Spinal cord (tissue), 10 donors: Measurements from ENCODE around the gene TRIM51G. TPM values are rescaled to one million over a fixed set of nuclear protein-coding genes. Genes with fewer than 3 reads are reported as not detected.
"Not testable (repeated sequence)": the region's sequence is repeated elsewhere in the genome, so short reads cannot be mapped to it uniquely, and the experiment has no call there.

Experiments used
- DNase-seq, 6 donors: peaks; one replicate each; pipeline versions ENCODE4 v3.0.0 to v3.0.0-alpha.2; 2013 to 2015; ENCODE audit warnings: low spot score in 6 of 6, low read depth in 4 of 6
- H3K27ac ChIP-seq: one replicate; pipeline ENCODE4 v1.5.1; 2013; ENCODE audit warnings: low read depth, low read length, control low read depth
- H3K27me3 ChIP-seq: one replicate; pipeline ENCODE4 v1.6.1; 2013; ENCODE audit warnings: low read length; ENCODE audit not compliant: control insufficient read depth, insufficient read depth
- H3K36me3 ChIP-seq: one replicate; pipeline ENCODE4 v1.6.1; 2013; ENCODE audit warnings: low read length; ENCODE audit not compliant: control insufficient read depth, insufficient read depth
- H3K4me1 ChIP-seq: one replicate; pipeline ENCODE4 v1.6.1; 2013; ENCODE audit warnings: low read length; ENCODE audit not compliant: control insufficient read depth, insufficient read depth
- H3K4me3 ChIP-seq: one replicate; pipeline ENCODE4 v1.5.1; 2013; ENCODE audit warnings: low read depth, low read length, control low read depth
- H3K9me3 ChIP-seq: one replicate; pipeline ENCODE4 v1.6.1; 2013; ENCODE audit warnings: low read length; ENCODE audit not compliant: control insufficient read depth, insufficient read depth
- WGBS: methylation state at CpG from one replicate; pipeline ENCODE4 v1.1.5; 2013; ENCODE audit warnings: missing lambda C conversion rate; ENCODE audit not compliant: insufficient coverage; 5-methylcytosine and 5-hydroxymethylcytosine counted together
- long read RNA-seq, 4 donors: transcript quantifications; one replicate each; lab custom pipeline, GENCODE V29; 2026
- polyA plus RNA-seq, 2 donors: library from polyadenylated mRNA; unstranded; fragments of 120-200 nt; gene quantifications; one replicate each; pipeline ENCODE4 v1.2.1, GENCODE V29; 2013; ENCODE audit not compliant: insufficient read length in 2 of 2
- total RNA-seq, 2 donors: library from RNA; depleted of rRNA in 1 of 2; stranded (reverse); fragments of 120-200 nt in 1 of 2; fragments of >200 nt in 1 of 2; gene quantifications; one replicate each; pipeline versions ENCODE4 v1.2.3 to v1.2.4, GENCODE V29; 2013 to 2014
- donor health status: healthy.

TRIM51G gene, protein sequence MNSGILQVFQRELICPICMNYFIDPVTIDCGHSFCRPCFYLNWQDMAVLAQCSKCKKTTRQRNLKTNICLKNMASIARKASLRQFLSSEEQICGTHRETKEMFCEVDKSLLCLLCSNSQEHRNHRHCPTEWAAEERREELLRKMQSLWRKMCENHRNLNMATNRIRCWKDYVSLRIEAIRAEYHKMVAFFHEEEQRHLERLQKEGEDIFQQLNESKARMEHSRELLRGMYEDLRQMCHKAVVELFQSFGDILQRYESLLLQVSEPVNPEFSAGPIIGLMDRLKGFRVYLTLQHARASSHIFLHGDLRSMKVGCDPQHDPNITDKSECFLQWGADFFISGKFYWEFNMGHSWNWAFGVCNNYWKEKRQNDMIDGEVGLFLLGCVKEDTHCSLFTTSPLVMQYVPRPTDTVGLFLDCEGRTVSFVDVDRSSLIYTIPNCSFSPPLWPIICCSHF
- total RNA-seq (not detected), polyA plus RNA-seq (not detected)
- long read RNA-seq, donor 1, result 0 reads
- long read RNA-seq, donor 2, result 0 reads
- long read RNA-seq, donor 3, result 0 reads
- long read RNA-seq, donor 4, result 0 reads

DNA sequence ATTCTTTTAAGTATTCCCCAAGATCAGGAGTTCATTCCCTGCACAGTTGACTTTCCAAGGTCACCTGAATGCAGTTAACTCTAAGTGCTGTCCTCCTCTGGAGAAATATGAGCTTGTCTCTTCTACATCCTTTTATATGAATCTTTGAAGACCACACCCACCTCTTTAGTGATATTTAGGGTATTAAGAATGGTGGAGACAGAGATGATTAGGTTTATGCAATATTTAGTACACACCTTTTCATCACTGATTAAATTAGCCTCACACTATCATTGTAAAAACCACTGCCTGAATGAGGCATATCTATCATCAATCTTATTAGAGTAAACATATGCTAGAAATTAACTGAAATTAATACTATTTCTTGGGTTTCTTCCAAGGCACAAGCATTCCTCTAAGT lies at the start of gene TRIM51G:
Gene TRIM51G, minus strand, starts transcription at position 101 of the 400 bp plus-strand sequence. CDS start 2,190 bp downstream, outside the sequence.
- not testable (repeated sequence) for DNase-seq, H3K36me3 ChIP-seq, H3K27me3 ChIP-seq, H3K9me3 ChIP-seq, H3K4me1 ChIP-seq, H3K4me3 ChIP-seq, H3K27ac ChIP-seq

DNA sequence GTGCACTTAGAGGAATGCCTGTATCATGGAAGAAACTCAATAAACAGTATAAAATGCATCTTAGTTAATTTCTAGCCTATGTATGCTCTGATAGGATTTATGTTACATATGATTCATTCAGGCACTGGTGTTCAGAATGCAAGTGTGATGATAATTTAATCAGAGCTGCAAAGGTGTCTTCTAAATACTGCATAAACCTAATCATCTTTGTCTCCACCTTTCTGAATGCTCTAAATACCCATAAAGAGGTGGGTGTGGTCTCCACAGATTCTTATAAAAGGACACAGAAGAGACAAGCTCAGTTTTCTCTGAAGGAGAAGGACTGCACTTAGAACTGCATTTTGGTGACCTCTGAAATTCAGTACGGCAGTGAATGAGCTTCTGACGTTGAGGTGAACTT lies 44.8 kb upstream of the TRIM51G start, which contains the start of gene TRIM49B:
Gene TRIM49B, plus strand, starts transcription at position 301 of the 400 bp plus-strand sequence. CDS start 2,777 bp downstream, outside the sequence.
- not testable (repeated sequence) for H3K9me3 ChIP-seq, H3K27me3 ChIP-seq, H3K36me3 ChIP-seq, DNase-seq, H3K4me3 ChIP-seq, H3K27ac ChIP-seq, H3K4me1 ChIP-seq
- WGBS, result no CpG with 5 or more reads among the region's 2 CpGs

DNA sequence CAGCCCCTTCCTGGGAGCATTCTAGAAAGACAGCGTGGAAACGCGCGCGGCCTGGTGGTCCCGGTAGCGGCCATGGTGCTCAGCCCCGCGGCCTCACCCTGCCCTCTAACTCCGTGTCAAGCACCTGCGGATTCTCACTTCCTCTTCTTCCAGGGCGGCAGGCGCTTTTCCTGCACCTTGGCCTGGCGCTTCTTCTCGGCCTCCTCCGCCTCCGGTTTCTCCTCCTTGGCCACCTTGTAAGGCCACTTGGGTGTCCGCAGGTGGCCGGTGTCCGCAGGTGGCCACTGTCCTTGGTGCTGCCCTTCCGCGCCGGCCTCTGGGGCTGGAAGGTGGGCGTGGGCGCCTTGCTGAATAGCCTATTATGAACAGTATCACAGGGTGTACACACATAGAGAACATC lies 15.1 kb downstream of the TRIM51G start:
- not testable (repeated sequence) for DNase-seq, H3K27ac ChIP-seq, H3K27me3 ChIP-seq, H3K4me1 ChIP-seq, H3K36me3 ChIP-seq, H3K9me3 ChIP-seq, H3K4me3 ChIP-seq
- 94% methylated on average over 20 of the region's 25 CpGs for WGBS

DNA sequence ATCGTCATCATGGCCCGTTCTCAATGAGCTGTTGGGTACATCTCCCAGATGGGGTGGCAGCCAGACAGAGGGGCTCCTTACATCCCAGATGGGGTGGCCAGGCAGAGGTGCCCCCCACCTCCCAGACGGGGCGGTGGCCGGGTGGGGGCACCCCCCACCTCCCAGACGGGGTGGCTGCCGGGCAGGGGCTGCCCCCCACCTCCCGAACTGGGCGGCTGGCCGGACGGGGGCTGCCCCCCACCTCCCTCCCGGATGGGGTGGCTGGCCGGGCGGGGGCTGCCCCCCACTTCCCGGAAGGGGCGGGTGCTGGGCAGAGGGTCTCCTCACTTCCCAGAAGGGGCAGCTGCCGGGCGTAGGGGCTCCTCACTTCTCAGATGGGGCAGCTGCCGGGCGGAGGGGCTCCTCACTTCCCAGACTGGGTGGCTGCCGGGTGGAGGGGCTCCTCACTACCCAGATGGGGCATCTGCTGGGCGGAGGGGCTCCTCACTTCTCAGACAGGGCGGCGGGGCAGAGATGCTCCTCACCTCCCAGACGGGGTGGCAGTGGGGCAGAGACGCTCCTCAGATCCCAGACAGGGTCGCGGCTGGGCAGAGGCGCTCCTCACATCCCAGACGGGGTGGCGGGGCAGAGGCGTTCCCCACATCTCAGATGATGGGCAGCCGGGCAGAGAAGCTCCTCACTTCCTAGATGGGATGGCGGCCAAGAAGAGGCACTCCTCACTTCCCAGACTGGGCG lies 28.2 kb downstream of the TRIM51G start:
- not testable (repeated sequence) for H3K27me3 ChIP-seq, H3K4me1 ChIP-seq, H3K9me3 ChIP-seq, H3K4me3 ChIP-seq, H3K27ac ChIP-seq, DNase-seq, H3K36me3 ChIP-seq
- 86% methylated on average over 21 of the region's 35 CpGs for WGBS

DNA sequence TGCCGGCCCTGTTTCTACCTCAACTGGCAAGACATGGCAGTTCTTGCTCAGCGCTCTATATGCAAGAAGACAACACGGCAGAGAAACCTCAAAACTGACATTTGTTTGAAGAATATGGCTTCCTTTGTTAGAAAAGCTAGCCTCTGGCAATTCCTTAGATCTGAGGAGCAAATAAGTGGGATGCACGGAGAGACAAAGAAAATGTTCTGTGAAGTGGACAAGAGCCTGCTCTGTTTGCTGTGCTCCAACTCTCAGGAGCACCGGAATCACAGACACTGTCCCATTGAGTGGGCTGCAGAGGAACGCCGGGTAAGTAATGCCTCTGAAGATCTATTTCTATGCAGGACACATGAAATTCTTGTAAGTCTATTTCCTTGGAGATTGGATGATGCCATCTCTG lies 37.9 kb downstream of the TRIM51G start:
- DNase-seq, H3K36me3 ChIP-seq: not testable (repeated sequence)
- 81% methylated on average over 6 of the region's 7 CpGs for WGBS

More for the DNA sequence above, 37.9 kb downstream of the TRIM51G start:
- not testable (repeated sequence) for H3K27ac ChIP-seq, H3K9me3 ChIP-seq, H3K27me3 ChIP-seq, H3K4me1 ChIP-seq, H3K4me3 ChIP-seq

Other genes starting within 250 kb of the TRIM51G start
- gene TRIM49B, start 44.9 kb upstream of the TRIM51G start, total RNA-seq, result not detected
- not detected for gene TRIM49B, start 44.9 kb upstream of the TRIM51G start, polyA plus RNA-seq
- not detected for gene TRIM64C, start 75.2 kb upstream of the TRIM51G start, total RNA-seq
- not detected for gene TRIM64C, start 75.2 kb upstream of the TRIM51G start, polyA plus RNA-seq
- 10 to 100 TPM in 1 of 2 donors, 1 to 10 TPM in 1; 7.7 to 16.5 TPM for gene FOLH1, start 224.7 kb upstream of the TRIM51G start, total RNA-seq
- 1 to 10 TPM; 4.9 to 5.8 TPM for gene FOLH1, start 224.7 kb upstream of the TRIM51G start, polyA plus RNA-seq